ENCODE results near the gene NDRG3. TPM values are rescaled to one million over a fixed set of nuclear protein-coding genes. Genes with fewer than 3 reads are reported as not detected.

Gene NDRG3
- total and polyA plus RNA-seq, 2 of the 8 experiments (the other 6 are each of a cell fraction or from before 2014, with no cell fraction given): 25.7 to 32.3 TPM

DNA sequence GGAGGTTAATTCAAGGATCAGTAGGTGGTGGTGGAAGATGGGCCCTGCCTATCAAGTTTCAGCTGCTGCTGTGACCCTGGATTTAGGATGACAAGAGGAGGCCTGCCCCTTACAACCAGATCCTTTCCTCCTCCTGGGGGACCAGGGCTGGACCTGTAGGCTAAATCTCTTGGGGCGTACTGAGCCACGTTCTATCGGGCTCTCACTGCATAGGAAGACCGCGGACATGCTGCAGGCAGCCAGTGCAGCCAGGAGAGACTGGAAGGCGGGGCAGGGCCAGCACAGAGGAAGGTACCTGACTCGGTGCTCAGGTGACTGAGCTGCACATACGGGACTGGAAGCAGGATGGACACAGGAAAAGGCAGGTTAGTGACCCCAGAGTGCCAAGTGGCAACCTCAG, 91.4 kb downstream of the NDRG3 start:
- WGBS, 2 experiments (ENCODE audit: extremely low coverage in 1 of 2, insufficient coverage in 1 of 2, insufficient read length in 1 of 2, insufficient replicate concordance in 2 of 2, low coverage in 1 of 2, low lambda C conversion rate in 2 of 2, missing lambda C conversion rate in 1 of 2): 84% methylated on average over 8 of the region's 8 CpGs; no CpG with 5 or more reads in 1 of the 2 experiments
- FAIRE-seq: no peak
- Histone ChIP-seq H2BK20ac (ENCODE audit: low read length) (no peak overlapping the region), H4K20me1 (replicated peaks in 1 of 2; ENCODE audit: control insufficient read depth in 1 of 2, insufficient read depth in 2 of 2, low read length in 2 of 2) (no peaks in the 10 kb centered on the region), H2BK15ac (ENCODE audit: low read length) (no peak overlapping the region), H3K18ac (ENCODE audit: extremely low read depth, low read length) (no peak overlapping the region), H3K79me1 (ENCODE audit: low read depth, low read length) (no peaks in the 10 kb centered on the region), H4K5ac (ENCODE audit: insufficient read length, low read depth, low read length) (no peak overlapping the region), H3K23me2 (ENCODE audit: low read depth, low read length) (no peaks in the 10 kb centered on the region), H3K9me3 (ENCODE audit: insufficient read depth in 2 of 2, low read depth in 1 of 2, low read length in 1 of 2) (no peaks in the 10 kb centered on the region), H3K9ac (replicated peaks in 1 of 4; ENCODE audit: extremely low read depth in 1 of 4, low read depth in 3 of 4, low read length in 3 of 4) (peak overlapping the region in 1 of 4 experiments; percentile 25; a peak in 2 of 7 replicates), H2BK12ac (ENCODE audit: low read depth, low read length) (no peak overlapping the region), H3K23ac (ENCODE audit: insufficient read length) (no peak overlapping the region), H3K4me2 (ENCODE audit: insufficient read depth in 1 of 2, low read depth in 2 of 2, low read length in 2 of 2) (no peak overlapping the region), H3K4ac (replicated peaks; ENCODE audit: insufficient read length, low read depth, low read length) (no peak overlapping the region), H2BK120ac (replicated peaks; ENCODE audit: low read depth, low read length) (no peak overlapping the region), H3K4me3 (ENCODE audit: extremely low read depth in 1 of 4, insufficient read depth in 2 of 4, low read depth in 3 of 4, low read length in 4 of 4) (no peak overlapping the region), H2AK5ac (ENCODE audit: low read depth, low read length) (no peak overlapping the region), H3K36me3 (ENCODE audit: control insufficient read depth in 2 of 4, insufficient read depth in 4 of 4, low read length in 3 of 4) (peaks cover 0 to 2% (median 0%) of the 10 kb centered on the region in 4 experiments; a peak in 2 of 8 replicates), H2BK5ac (ENCODE audit: low read depth, low read length) (no peak overlapping the region; the same call in 1 of the 2 replicates), H3K27me3 (replicated peaks in 1 of 4; ENCODE audit: control insufficient read depth in 3 of 4, extremely low read depth in 1 of 4, insufficient read depth in 3 of 4, low read length in 3 of 4) (no peaks in the 10 kb centered on the region), H4K91ac (replicated peaks; ENCODE audit: insufficient read length, low read length) (no peak overlapping the region), H3K14ac (ENCODE audit: insufficient read length) (no peak overlapping the region), H2AFZ (ENCODE audit: low read length) (no peak overlapping the region), H3K27ac (ENCODE audit: low read depth, low read length) (no peak overlapping the region), H3K4me1 (replicated peaks in 1 of 4; ENCODE audit: control insufficient read depth in 3 of 4, insufficient read depth in 4 of 4, low read length in 3 of 4) (no peaks in the 10 kb centered on the region), H3K79me2 (ENCODE audit: control insufficient read depth in 1 of 2, insufficient read depth in 2 of 2, low read length in 2 of 2) (no peaks in the 10 kb centered on the region), H4K8ac (ENCODE audit: extremely low read depth, insufficient read depth, low read length) (no peak overlapping the region), H3K56ac (replicated peaks; ENCODE audit: insufficient read length, low read depth, low read length) (no peak overlapping the region)
- ChIA-PET CTCF (ENCODE audit: partially characterized antibody) (interaction anchor here (0.8 to 1.4 kb wide), 2 partner anchors 100 to 105 kb away, joined by 3 read pairs; no protein-coding TSS in a partner anchor), POLR2A (ENCODE audit: partially characterized antibody) (no interaction called here)
- no peak for DNase-seq (ENCODE audit: low read depth in 1 of 2, low spot score in 2 of 2)
- TF ChIP-seq, protein P1, sequence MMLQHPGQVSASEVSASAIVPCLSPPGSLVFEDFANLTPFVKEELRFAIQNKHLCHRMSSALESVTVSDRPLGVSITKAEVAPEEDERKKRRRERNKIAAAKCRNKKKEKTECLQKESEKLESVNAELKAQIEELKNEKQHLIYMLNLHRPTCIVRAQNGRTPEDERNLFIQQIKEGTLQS (IDR thresholded peaks at IDR 0.05; ENCODE audit: insufficient read depth, low read depth, low read length): no peak
- TF ChIP-seq GABPA (IDR thresholded peaks at IDR 0.05; ENCODE audit: borderline replicate concordance, insufficient read depth, low read length) (no peak), TEAD4 (IDR thresholded peaks at IDR 0.05; ENCODE audit: low read depth, low read length) (no peak), CEBPB (IDR thresholded peaks at IDR 0.05; ENCODE audit: low read depth, low read length) (no peak), RBBP5 (IDR thresholded peaks at IDR 0.05; ENCODE audit: borderline replicate concordance, low read depth, low read length) (no peak)

Data from H1 (cell line).